GM23338 (cell line): Measurements from ENCODE around the gene SLC25A42. TPM values are rescaled to one million over a fixed set of nuclear protein-coding genes. Genes with fewer than 3 reads are reported as not detected.
A peak's percentile ranks its signal among the peaks of the same experiment; 100 is the strongest.

Experiments
- ATAC-seq: fragments of 200-7000 bp; cut with Tn5 transposase; 3 replicates; pipeline ENCODE4 v1.9.1; 2020
- DNase-seq: peaks from one replicate; pipeline ENCODE4 v3.0.0-alpha.2; 2015; ENCODE audit warnings: low spot score
- H2AFZ ChIP-seq: fragments of 200-600 bp; sonication (generic); 2 replicates; pipeline ENCODE4 v1.8.0; 2016; ENCODE audit warnings: antibody characterized with exemption, mild to moderate bottlenecking, moderate library complexity
- H3F3A ChIP-seq: fragments of 200-600 bp; sonication (generic); replicated peaks from 2 replicates; pipeline ENCODE4 v1.8.0; 2017; ENCODE audit warnings: antibody characterized with exemption, mixed run types, low read depth
- H3K27ac ChIP-seq: fragments of 200-600 bp; sonication (generic); 2 replicates; pipeline ENCODE4 v1.6.1; 2016; ENCODE audit warnings: low read depth
- H3K27me3 ChIP-seq: fragments of 200-600 bp; sonication (generic); 2 replicates; pipeline ENCODE4 v1.8.0; 2016; ENCODE audit warnings: mild to moderate bottlenecking, mixed run types, moderate library complexity; ENCODE audit not compliant: insufficient read depth
- H3K36me3 ChIP-seq: fragments of 200-600 bp; sonication (generic); 2 replicates; pipeline ENCODE4 v1.8.0; 2016; ENCODE audit warnings: mild to moderate bottlenecking; ENCODE audit not compliant: insufficient read depth
- H3K4me1 ChIP-seq: fragments of 200-600 bp; sonication (generic); 2 replicates; pipeline ENCODE4 v1.8.0; 2016; ENCODE audit warnings: mild to moderate bottlenecking, moderate library complexity; ENCODE audit not compliant: insufficient read depth
- H3K4me2 ChIP-seq: fragments of 200-600 bp; sonication (generic); 2 replicates; pipeline ENCODE4 v1.7.1; 2017; ENCODE audit warnings: mixed run types
- H3K4me3 ChIP-seq: fragments of 200-600 bp; sonication (generic); 2 replicates; pipeline ENCODE4 v1.6.1; 2016; ENCODE audit warnings: mixed run types
- H3K79me2 ChIP-seq: fragments of 200-600 bp; sonication (generic); replicated peaks from 2 replicates; pipeline ENCODE4 v1.8.0; 2017; ENCODE audit warnings: mild to moderate bottlenecking; ENCODE audit not compliant: insufficient read depth
- H3K9me2 ChIP-seq: fragments of 200-600 bp; sonication (generic); 2 replicates; pipeline ENCODE4 v1.8.0; 2017; ENCODE audit not compliant: insufficient read depth
- H4K20me1 ChIP-seq: fragments of 200-600 bp; sonication (generic); replicated peaks from 2 replicates; pipeline ENCODE4 v1.8.0; 2017; ENCODE audit warnings: mild to moderate bottlenecking; ENCODE audit not compliant: insufficient read depth
- H3K27ac Mint-ChIP-seq: 2 replicates; pipeline ENCODE4 v1.8.0; 2020; ENCODE audit warnings: inconsistent platforms, mild to moderate bottlenecking, moderate library complexity, mixed read lengths
- H3K27me3 Mint-ChIP-seq: 3 replicates; pipeline ENCODE4 v1.8.0; 2022; ENCODE audit warnings: low read depth, mild to moderate bottlenecking, moderate library complexity, mixed read lengths, inconsistent platforms; ENCODE audit not compliant: insufficient read depth, poor library complexity
- H3K36me3 Mint-ChIP-seq: 3 replicates; pipeline ENCODE4 v1.8.0; 2021; ENCODE audit warnings: low read depth, mild to moderate bottlenecking, inconsistent platforms, moderate library complexity, mixed read lengths
- H3K4me1 Mint-ChIP-seq: 3 replicates; pipeline ENCODE4 v1.8.0; 2020; ENCODE audit warnings: mild to moderate bottlenecking, inconsistent platforms, mixed read lengths
- H3K4me3 Mint-ChIP-seq: 3 replicates; pipeline ENCODE4 v1.8.0; 2021; ENCODE audit warnings: moderate library complexity, mild to moderate bottlenecking, inconsistent platforms, mixed read lengths
- H3K9me3 Mint-ChIP-seq: 3 replicates; pipeline ENCODE4 v1.8.0; 2020; ENCODE audit warnings: moderate library complexity, mild to moderate bottlenecking, inconsistent platforms, mixed read lengths
- CTCF ChIP-seq, 2 experiments: fragments of 200-600 bp in 1 of 2; sonication (generic) in 1 of 2; conservative IDR thresholded peaks; 2 replicates each; pipeline versions ENCODE4 v1.5.1 to v1.6.1; 2016 to 2017; ENCODE audit warnings: antibody characterized with exemption in 2 of 2, low read depth in 2 of 2, mild to moderate bottlenecking in 2 of 2, moderate library complexity in 1 of 2
- ETS1 ChIP-seq: IDR thresholded peaks from 2 replicates; pipeline ENCODE4 v1.6.1; 2016; ENCODE audit warnings: antibody characterized with exemption
- EZH2 ChIP-seq: fragments of 200-600 bp; sonication (generic); IDR thresholded peaks from one replicate; pipeline ENCODE4 v1.8.0; 2017; ENCODE audit warnings: antibody characterized with exemption, mild to moderate bottlenecking, low read depth; ENCODE audit not compliant: unreplicated experiment
- EZH2phosphoT487 ChIP-seq: fragments of 200-600 bp; sonication (generic); IDR thresholded peaks from one replicate; pipeline ENCODE4 v1.8.1; 2018; ENCODE audit warnings: antibody characterized with exemption; ENCODE audit not compliant: unreplicated experiment
- REST ChIP-seq: IDR thresholded peaks from one replicate; pipeline ENCODE4 v1.6.1; 2018; ENCODE audit warnings: antibody characterized with exemption; ENCODE audit not compliant: unreplicated experiment
- STAT1 ChIP-seq: IDR thresholded peaks from one replicate; pipeline ENCODE4 v1.6.1; 2016; ENCODE audit warnings: antibody characterized with exemption; ENCODE audit not compliant: unreplicated experiment
- polyA plus RNA-seq: library from polyadenylated mRNA; unstranded; fragments of >200 nt; fragmentation: Nextera tagmentation; extraction: Ambion mirVana; gene quantifications from 2 replicates; pipeline ENCODE4 v1.2.1, GENCODE V29; 2016
- total RNA-seq: library from RNA; depleted of rRNA; stranded (reverse); fragments of >200 nt; shearing (Covaris generic); gene quantifications from 2 replicates; pipeline ENCODE4 v1.2.3, GENCODE V29; 2014

The SLC25A42 gene
- total and polyA plus RNA-seq, 2 experiments from 2014 or later = 7.3 to 7.6 TPM

- Mint-ChIP-seq H3K27ac (no peak overlapping the region), H3K4me3 (peak overlapping the region; percentile 72), H3K9me3 (no peaks in the 10 kb centered on the region), H3K27me3 (peaks cover 42% of the 10 kb centered on the region), H3K4me1 (peaks cover 20% of the 10 kb centered on the region; the same call in 2 of the 3 replicates), H3K36me3 (peaks cover 3% of the 10 kb centered on the region; the same call in 2 of the 3 replicates)
- H3K79me2 ChIP-seq = no peaks in the 10 kb centered on the region
- TF ChIP-seq STAT1 (no peak), EZH2 (no peak), CTCF (conservative IDR thresholded peaks at IDR 0.05; ENCODE audit: low read depth in 2 of 2) (peak in 1 of 2 experiments; percentile 15; a peak in 1 of 4 replicates)
- peak overlapping the region; percentile 55 for H3K4me3 ChIP-seq
- H3K4me1 ChIP-seq = peaks cover 11% of the 10 kb centered on the region
- no peak for DNase-seq
- peaks cover 48% of the 10 kb centered on the region for H3K27me3 ChIP-seq
- H3K4me2 ChIP-seq = peak overlapping the region; percentile 80
- no peaks in the 10 kb centered on the region for H3K9me2 ChIP-seq
- H3F3A ChIP-seq = peaks cover 16% of the 10 kb centered on the region
- ATAC-seq = no peak
- no peak overlapping the region for H3K27ac ChIP-seq
- H4K20me1 ChIP-seq = peaks cover 5% of the 10 kb centered on the region
- no peak overlapping the region for H2AFZ ChIP-seq
- H3K36me3 ChIP-seq = no peaks in the 10 kb centered on the region
Measured at GRCh38 chr19:19064098-19064722, 416 bp downstream of the SLC25A42 start.

GRCh38 chr19:19064811-19065745, 1.3 kb downstream of the SLC25A42 start:
- H3F3A ChIP-seq = peaks cover 16% of the 10 kb centered on the region
- Mint-ChIP-seq H3K27ac (no peak overlapping the region), H3K9me3 (no peaks in the 10 kb centered on the region), H3K36me3 (no peaks in the 10 kb centered on the region; the same call in 2 of the 3 replicates), H3K4me3 (peak overlapping the region; percentile 72), H3K4me1 (peaks cover 20% of the 10 kb centered on the region; the same call in 2 of the 3 replicates), H3K27me3 (peaks cover 43% of the 10 kb centered on the region)
- TF ChIP-seq EZH2phosphoT487 (no peak), REST (no peak), STAT1 (no peak), ETS1 (no peak)
- ATAC-seq (no peak), DNase-seq (peak; percentile 34)
- peaks cover 54% of the 10 kb centered on the region for H3K27me3 ChIP-seq
- no peaks in the 10 kb centered on the region for H3K9me2 ChIP-seq
- H3K4me3 ChIP-seq = peak overlapping the region; percentile 55
- peaks cover 5% of the 10 kb centered on the region for H4K20me1 ChIP-seq
- peaks cover 11% of the 10 kb centered on the region for H3K4me1 ChIP-seq
- H3K36me3 ChIP-seq = no peaks in the 10 kb centered on the region
- no peak overlapping the region for H2AFZ ChIP-seq
- no peak overlapping the region for H3K27ac ChIP-seq
- H3K79me2 ChIP-seq = no peaks in the 10 kb centered on the region
- H3K4me2 ChIP-seq = peak overlapping the region; percentile 80
